Activated B cell treated with CpG ODN at 0.5 μM for 24 hours (primary cell): ENCODE measurements around the gene AMER3. TPM values are rescaled to one million over a fixed set of nuclear protein-coding genes. Genes with fewer than 3 reads are reported as not detected.

Source experiments
- ATAC-seq: fragments of 200-7000 bp; cut with Tn5 transposase; one replicate; pipeline ENCODE4 v1.10.0; 2021; ENCODE audit warnings: low read depth, mild to moderate bottlenecking, moderate library complexity
- CTCF ChIA-PET: fragments of 350-600 bp; sonication (Branson Sonifier 250); formaldehyde crosslinking; loops from one replicate; lab custom pipeline; 2021; ENCODE audit warnings: antibody characterized with exemption; lab: Charles Lee
- POLR2A ChIA-PET: fragments of 350-600 bp; sonication (Branson Sonifier 250); formaldehyde crosslinking; loops from one replicate; lab custom pipeline; 2021; ENCODE audit warnings: antibody characterized with exemption; lab: Charles Lee
- DNase-seq: peaks from one replicate; pipeline ENCODE4 v3.0.0; 2022
- H3K27ac Mint-ChIP-seq: one replicate; pipeline ENCODE4 v1.8.0; 2020; ENCODE audit warnings: mixed read lengths
- H3K27me3 Mint-ChIP-seq: one replicate; pipeline ENCODE4 v1.8.0; 2021; ENCODE audit warnings: mixed read lengths
- H3K36me3 Mint-ChIP-seq: one replicate; pipeline ENCODE4 v1.8.0; 2021; ENCODE audit warnings: low read depth, mixed read lengths
- H3K4me1 Mint-ChIP-seq: one replicate; pipeline ENCODE4 v1.8.0; 2021; ENCODE audit warnings: mixed read lengths
- H3K4me3 Mint-ChIP-seq: one replicate; pipeline ENCODE4 v1.8.0; 2020; ENCODE audit warnings: mild to moderate bottlenecking, mixed read lengths
- H3K9me3 Mint-ChIP-seq: one replicate; pipeline ENCODE4 v1.8.0; 2020; ENCODE audit warnings: mixed read lengths
- intact Hi-C: fragments of 100-400 bp; cut with micrococcal nuclease; formaldehyde crosslinking; loops from one replicate; pipeline ENCODE4 v1.15.1; 2024
- total RNA-seq: library from RNA; stranded (reverse); gene quantifications from 2 replicates; pipeline ENCODE4 v1.2.3, GENCODE V29; 2022
- TF ChIP-seq, protein P1 (sequence below): fragments of 200-600 bp; IDR thresholded peaks from one replicate; pipeline ENCODE4 v1.8.0; 2022; ENCODE audit warnings: antibody characterized with exemption, mild to moderate bottlenecking

Gene AMER3
- total RNA-seq, 1 donor from 2014 or later: not detected

DNA sequence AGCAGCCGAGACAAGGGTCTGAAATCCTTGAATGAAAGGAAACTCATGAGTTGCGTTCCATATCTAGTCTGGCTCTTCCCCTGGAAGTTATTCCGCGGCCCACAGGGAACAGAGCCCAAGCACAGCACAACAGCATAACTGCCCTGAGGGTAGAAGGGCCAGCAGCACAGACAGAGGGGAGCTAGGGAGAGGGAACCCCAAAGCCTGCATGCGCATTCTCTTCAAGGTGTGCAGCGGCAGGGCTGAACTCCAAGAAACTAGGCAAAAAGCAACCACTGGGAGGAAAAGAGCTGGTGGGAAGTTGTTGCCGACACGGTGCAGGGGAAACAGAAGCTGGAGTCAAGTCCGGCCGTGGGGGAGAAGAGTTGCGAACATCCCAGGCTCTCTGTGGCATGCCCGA, 14.7 kb upstream of the AMER3 start:
- no peak overlapping the region for H3K27ac Mint-ChIP-seq
- intact Hi-C loops: no loop called here

DNA sequence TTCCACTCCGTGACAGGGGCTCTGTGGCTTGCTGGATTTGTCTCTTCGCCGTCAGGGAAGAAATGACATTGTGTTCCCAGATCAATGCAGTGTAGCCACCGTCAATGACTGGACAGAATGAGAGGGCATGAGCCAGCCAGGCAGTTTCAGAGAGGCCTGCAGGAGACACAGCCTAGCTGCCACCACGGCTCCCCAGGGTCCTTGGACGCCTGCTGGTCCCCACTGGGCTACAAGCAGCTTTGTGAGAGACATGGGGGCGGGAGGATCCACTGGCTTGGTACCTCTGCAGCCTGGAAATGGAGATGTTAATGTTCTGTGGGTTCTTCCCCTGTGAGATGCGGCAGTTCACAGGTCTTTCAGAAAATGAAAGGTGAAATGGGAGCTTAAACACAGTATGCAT, 12.1 kb upstream of the AMER3 start:
- Mint-ChIP-seq H3K27ac (no peak overlapping the region), H3K4me1 (no peaks in the 10 kb centered on the region), H3K4me3 (no peak overlapping the region), H3K27me3 (peaks cover 13% of the 10 kb centered on the region), H3K36me3 (no peaks in the 10 kb centered on the region), H3K9me3 (no peaks in the 10 kb centered on the region)
- ChIA-PET CTCF (no interaction called here), POLR2A (no interaction called here)
- intact Hi-C loops: no loop called here
- DNase-seq (no peak), ATAC-seq (no peak)
- TF ChIP-seq, protein P1, sequence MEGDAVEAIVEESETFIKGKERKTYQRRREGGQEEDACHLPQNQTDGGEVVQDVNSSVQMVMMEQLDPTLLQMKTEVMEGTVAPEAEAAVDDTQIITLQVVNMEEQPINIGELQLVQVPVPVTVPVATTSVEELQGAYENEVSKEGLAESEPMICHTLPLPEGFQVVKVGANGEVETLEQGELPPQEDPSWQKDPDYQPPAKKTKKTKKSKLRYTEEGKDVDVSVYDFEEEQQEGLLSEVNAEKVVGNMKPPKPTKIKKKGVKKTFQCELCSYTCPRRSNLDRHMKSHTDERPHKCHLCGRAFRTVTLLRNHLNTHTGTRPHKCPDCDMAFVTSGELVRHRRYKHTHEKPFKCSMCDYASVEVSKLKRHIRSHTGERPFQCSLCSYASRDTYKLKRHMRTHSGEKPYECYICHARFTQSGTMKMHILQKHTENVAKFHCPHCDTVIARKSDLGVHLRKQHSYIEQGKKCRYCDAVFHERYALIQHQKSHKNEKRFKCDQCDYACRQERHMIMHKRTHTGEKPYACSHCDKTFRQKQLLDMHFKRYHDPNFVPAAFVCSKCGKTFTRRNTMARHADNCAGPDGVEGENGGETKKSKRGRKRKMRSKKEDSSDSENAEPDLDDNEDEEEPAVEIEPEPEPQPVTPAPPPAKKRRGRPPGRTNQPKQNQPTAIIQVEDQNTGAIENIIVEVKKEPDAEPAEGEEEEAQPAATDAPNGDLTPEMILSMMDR: no peak

More for the DNA sequence above, 14.7 kb upstream of the AMER3 start:
- H3K27me3 Mint-ChIP-seq: peaks cover 18% of the 10 kb centered on the region
- DNase-seq (no peak), ATAC-seq (no peak)
- H3K36me3 Mint-ChIP-seq: no peaks in the 10 kb centered on the region
- CTCF ChIA-PET: no interaction called here
- TF ChIP-seq, protein P1: no peak
- H3K9me3 Mint-ChIP-seq: no peaks in the 10 kb centered on the region
- POLR2A ChIA-PET: no interaction called here
- H3K4me1 Mint-ChIP-seq: no peaks in the 10 kb centered on the region
- no peak overlapping the region for H3K4me3 Mint-ChIP-seq

DNA sequence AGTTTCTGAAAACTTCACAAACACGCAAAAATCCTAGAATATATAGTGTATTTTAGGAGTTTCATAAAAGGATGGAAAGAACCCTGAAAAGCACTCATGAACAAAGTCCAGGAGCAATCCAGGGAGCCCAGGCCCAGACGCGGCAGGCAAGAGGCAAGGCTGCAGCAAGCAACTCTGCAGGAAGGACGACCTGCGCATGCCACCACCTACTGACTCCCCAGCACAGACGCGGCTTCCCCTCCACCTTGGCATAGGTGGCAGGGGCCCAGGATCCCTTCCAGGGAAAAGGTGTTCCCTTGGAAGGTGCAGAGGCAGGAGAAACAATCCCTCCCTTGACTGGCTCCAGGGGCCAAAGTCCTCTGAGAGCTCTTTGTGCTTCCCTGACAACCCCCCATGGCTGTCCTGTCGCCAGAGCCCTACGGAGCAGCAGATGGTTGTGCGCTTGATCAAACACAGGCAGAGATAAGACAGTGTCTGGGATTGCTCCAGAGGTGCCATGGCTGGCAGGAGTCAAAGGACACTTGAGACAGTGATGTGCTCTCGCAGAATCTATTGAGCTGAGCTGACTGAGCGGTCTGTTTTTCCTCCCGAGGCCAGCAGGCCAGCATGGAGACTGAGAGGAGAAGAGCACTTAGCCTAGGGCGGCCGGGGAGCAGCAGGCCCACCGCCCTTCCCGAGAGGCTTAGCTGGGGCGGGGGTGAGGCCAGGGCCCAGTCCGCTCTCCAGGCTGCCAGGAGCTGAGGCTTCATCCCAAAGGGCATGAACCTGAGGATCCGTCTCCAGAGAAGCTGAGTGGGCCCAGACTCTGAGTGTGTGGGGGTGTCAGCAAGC, 10.8 kb upstream of the AMER3 start:
- DNase-seq (no peak), ATAC-seq (no peak)
- H3K27ac Mint-ChIP-seq: no peak overlapping the region
- no peaks in the 10 kb centered on the region for H3K4me1 Mint-ChIP-seq
- CTCF ChIA-PET: no interaction called here
- TF ChIP-seq, protein P1: no peak
- no peaks in the 10 kb centered on the region for H3K36me3 Mint-ChIP-seq
- H3K4me3 Mint-ChIP-seq: no peak overlapping the region
- H3K9me3 Mint-ChIP-seq: no peaks in the 10 kb centered on the region
- H3K27me3 Mint-ChIP-seq: peaks cover 11% of the 10 kb centered on the region
- POLR2A ChIA-PET: no interaction called here
- intact Hi-C loops: no loop called here

DNA sequence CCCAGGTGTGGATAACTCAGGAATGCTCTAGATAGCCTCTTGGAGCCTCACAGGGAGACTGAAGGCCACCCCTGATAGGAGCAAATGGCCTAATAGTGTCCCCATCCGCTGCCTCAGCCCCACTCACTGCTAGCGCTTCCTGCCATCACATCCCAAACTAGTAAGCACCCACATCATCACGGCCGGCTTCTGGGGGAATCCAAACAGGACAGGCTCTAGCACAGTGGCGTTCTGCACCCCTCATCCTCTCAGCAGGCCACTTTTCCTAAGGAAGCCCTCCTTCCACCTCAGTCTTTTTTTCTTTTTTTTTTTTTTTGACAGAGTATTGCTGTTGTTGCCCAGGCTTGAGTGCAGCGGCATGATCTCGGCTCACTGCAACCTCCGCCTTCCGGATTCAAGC, 6.3 kb upstream of the AMER3 start:
- ChIA-PET POLR2A (no interaction called here), CTCF (no interaction called here)
- ATAC-seq (no peak), DNase-seq (no peak)
- no peaks in the 10 kb centered on the region for H3K4me1 Mint-ChIP-seq
- no peak overlapping the region for H3K4me3 Mint-ChIP-seq
- TF ChIP-seq, protein P1: no peak
- H3K27ac Mint-ChIP-seq: no peak overlapping the region
- H3K9me3 Mint-ChIP-seq: no peaks in the 10 kb centered on the region
- intact Hi-C loops: no loop called here
- peaks cover 12% of the 10 kb centered on the region for H3K27me3 Mint-ChIP-seq
- H3K36me3 Mint-ChIP-seq: no peaks in the 10 kb centered on the region

DNA sequence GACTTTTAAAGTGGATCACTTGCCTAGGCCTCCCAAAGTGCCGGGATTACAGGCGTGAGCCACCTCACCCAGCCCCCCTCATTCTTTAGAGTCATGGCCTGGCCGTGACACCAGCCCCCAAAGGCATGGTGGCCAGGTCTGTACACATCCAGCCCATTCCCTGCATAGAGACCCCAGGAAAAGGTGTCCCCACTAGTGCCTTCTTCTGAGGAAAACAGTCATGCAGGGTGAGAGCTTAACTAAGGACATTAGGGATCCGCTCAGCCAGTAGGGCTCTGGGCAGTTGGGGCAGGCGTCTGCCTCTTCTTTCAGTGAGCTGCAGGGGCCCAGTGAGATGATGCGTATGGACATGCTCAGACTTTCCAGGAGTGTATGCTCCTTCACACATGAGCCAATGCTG, 5.7 kb upstream of the AMER3 start:
- ChIA-PET POLR2A (interaction anchor here (0.6 kb wide), 1 partner anchor 399 kb away, joined by 3 read pairs; no protein-coding TSS in a partner anchor), CTCF (no interaction called here)
- ATAC-seq: no peak
- intact Hi-C loops: no loop called here
- no peaks in the 10 kb centered on the region for H3K36me3 Mint-ChIP-seq
- H3K27me3 Mint-ChIP-seq: peaks cover 10% of the 10 kb centered on the region
- TF ChIP-seq, protein P1: no peak
- H3K9me3 Mint-ChIP-seq: no peaks in the 10 kb centered on the region
- no peaks in the 10 kb centered on the region for H3K4me1 Mint-ChIP-seq
- no peak overlapping the region for H3K4me3 Mint-ChIP-seq
- DNase-seq: no peak
- H3K27ac Mint-ChIP-seq: no peak overlapping the region
